ENCODE measurements around the gene ZNF530. TPM values are rescaled to one million over a fixed set of nuclear protein-coding genes. Genes with fewer than 3 reads are reported as not detected.

Gene ZNF530
- total RNA-seq, result 1 to 10 TPM; 2.7 to 3.4 TPM
- 5.3 TPM for polyA plus RNA-seq (2013, experiment 1 of 2)
- polyA plus RNA-seq (2013, experiment 2 of 2), result 3.1 TPM
- total RNA-seq, result 5.5 to 24.5 (median 14.6) reads per million in 172 experiments

DNA sequence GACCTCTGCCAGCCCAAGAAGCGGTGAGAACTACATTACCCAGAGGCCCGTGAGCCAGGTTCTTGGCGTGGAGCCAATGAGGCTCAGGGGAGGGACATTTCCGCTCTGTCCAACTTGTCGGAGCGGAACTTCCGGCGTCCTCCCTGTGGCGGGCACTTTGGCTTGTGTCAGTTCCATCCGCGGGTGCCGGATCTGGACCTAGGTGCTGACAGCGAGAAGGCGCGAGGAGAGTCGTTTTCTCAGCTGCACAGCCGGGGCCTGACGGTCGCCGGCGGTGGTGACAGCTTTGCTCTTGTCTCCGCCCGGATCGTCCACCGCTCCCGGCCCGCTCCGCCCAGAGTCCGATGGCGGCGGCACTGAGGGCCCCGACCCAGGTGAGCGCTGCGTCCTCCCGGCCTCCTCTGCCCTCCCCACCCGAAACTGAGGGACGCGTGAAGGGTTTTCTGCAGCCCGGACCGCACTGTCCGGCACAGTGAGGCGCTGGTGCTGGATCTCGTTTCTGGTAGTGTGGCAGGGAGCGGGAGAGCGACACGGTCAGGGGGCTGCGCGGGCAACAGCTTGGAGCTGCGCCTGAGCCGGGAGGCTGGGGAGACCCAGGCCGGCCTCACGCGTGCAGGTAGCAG is at the start of gene ZNF530:
Gene ZNF530 (plus strand): TSS at position 125 of the 623 bp plus-strand sequence. CDS start 4,461 bp downstream, outside the sequence.
- H3K27ac Mint-ChIP-seq, result peak within 1 kb of the TSS; percentile 52
- ChIA-PET CTCF (interaction anchor here (1.0 kb wide), 1 partner anchor 21 kb away, joined by 3 read pairs; the partner anchor contains the start of gene ZNF416), POLR2A (interaction anchor here (0.6 to 2.0 kb wide), 8 partner anchors 12 to 402 kb away, joined by 3 to 5 read pairs (median 4); partner anchors contain the start of genes ZIK1, ZNF134, ZNF211 and ZNF416)
- DNase-seq, result peak; percentile 67 to 92 (median 83)
- peaks cover 27% of the 10 kb centered on the region for H3K4me1 Mint-ChIP-seq (ENCODE audit: low read depth)
- ATAC-seq (ENCODE audit: poor library complexity), result peak; percentile 91
- H3K27me3 ChIP-seq (ENCODE audit: control insufficient read depth in 1 of 2, insufficient read depth in 2 of 2, low read length in 2 of 2), result no peaks in the 10 kb centered on the region
- peaks cover 14 to 29% of the 10 kb centered on the region in 2 experiments for H3K9me3 ChIP-seq (ENCODE audit: control insufficient read depth in 1 of 2, insufficient read depth in 1 of 2, low read length in 2 of 2)
- no peaks in the 10 kb centered on the region for H3K27me3 Mint-ChIP-seq
- H3K9me3 Mint-ChIP-seq, result peaks cover 30% of the 10 kb centered on the region
- H3K27ac ChIP-seq (ENCODE audit: low read depth in 1 of 2, low read length in 2 of 2), result peak within 1 kb of the TSS in 1 of 2 donors; percentile 29
- H3K4me3 ChIP-seq (ENCODE audit: low read length), result peak within 1 kb of the TSS; percentile 77
- peaks cover 60% of the 10 kb centered on the region for H3K36me3 Mint-ChIP-seq (ENCODE audit: low read depth)
- peak within 1 kb of the TSS; percentile 91 for H3K4me3 Mint-ChIP-seq
- TF ChIP-seq, protein P1, sequence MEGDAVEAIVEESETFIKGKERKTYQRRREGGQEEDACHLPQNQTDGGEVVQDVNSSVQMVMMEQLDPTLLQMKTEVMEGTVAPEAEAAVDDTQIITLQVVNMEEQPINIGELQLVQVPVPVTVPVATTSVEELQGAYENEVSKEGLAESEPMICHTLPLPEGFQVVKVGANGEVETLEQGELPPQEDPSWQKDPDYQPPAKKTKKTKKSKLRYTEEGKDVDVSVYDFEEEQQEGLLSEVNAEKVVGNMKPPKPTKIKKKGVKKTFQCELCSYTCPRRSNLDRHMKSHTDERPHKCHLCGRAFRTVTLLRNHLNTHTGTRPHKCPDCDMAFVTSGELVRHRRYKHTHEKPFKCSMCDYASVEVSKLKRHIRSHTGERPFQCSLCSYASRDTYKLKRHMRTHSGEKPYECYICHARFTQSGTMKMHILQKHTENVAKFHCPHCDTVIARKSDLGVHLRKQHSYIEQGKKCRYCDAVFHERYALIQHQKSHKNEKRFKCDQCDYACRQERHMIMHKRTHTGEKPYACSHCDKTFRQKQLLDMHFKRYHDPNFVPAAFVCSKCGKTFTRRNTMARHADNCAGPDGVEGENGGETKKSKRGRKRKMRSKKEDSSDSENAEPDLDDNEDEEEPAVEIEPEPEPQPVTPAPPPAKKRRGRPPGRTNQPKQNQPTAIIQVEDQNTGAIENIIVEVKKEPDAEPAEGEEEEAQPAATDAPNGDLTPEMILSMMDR (IDR thresholded peaks at IDR 0.05), result no peak
- intact Hi-C loops (cut with DNase I, micrococcal nuclease), result loop anchor here in 1 of 2 experiments (1.0 to 2.0 kb wide), 2 partner anchors 15 to 21 kb away; partner anchors contain the start of gene ZIK1
- peaks cover 24% of the 10 kb centered on the region for H3K36me3 ChIP-seq (ENCODE audit: insufficient read depth, low read length)
- peaks cover 15% of the 10 kb centered on the region for H3K4me1 ChIP-seq (ENCODE audit: insufficient read depth, low read length)

- peaks cover 100% of the 10 kb centered on the region for H3K36me3 Mint-ChIP-seq (ENCODE audit: low read depth)
Observed at GRCh38 chr19:57552432-57552831, 47.3 kb upstream of the ZNF530 start.

DNA sequence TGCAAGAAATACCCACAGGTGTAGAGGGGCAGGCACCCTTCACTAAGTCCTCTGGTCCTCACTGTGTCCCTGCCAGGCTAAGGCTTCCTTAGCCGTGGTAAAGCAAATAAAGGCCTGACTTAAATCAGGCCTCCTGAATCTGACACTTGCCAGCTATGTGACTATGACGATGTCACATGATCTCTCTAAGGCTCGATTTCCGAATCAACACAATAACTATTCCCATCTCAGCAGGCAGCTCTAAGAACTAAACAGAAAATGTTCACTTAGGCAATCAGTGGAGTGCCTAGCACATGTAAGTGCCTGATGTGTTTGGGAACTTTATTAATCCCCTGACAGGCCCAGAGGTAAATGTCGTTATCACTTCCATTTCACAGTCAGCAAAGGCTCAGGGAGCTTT is 42.0 kb upstream of the ZNF530 start:
- Mint-ChIP-seq H3K4me3 (peak overlapping the region; percentile 95), H3K9me3 (peaks cover 15% of the 10 kb centered on the region), H3K27ac (peak overlapping the region; percentile 64), H3K27me3 (peaks cover 9% of the 10 kb centered on the region), H3K4me1 (ENCODE audit: low read depth) (peaks cover 34% of the 10 kb centered on the region), H3K36me3 (ENCODE audit: low read depth) (peaks cover 90% of the 10 kb centered on the region)
- POLR2A ChIA-PET, result interaction anchor here (1.6 kb wide), 1 partner anchor 21 kb away, joined by 6 read pairs; the partner anchor contains the start of gene ZNF416
- H3K27me3 ChIP-seq (ENCODE audit: control insufficient read depth in 1 of 2, insufficient read depth in 2 of 2, low read length in 2 of 2), result peaks cover 0 to 5% of the 10 kb centered on the region in 2 experiments
- TF ChIP-seq, protein P1 (IDR thresholded peaks at IDR 0.05), result no peak
- ATAC-seq (ENCODE audit: poor library complexity) (no peak), DNase-seq (no peak)
- H3K4me3 ChIP-seq (ENCODE audit: low read length), result no peak overlapping the region
- H3K36me3 ChIP-seq (ENCODE audit: insufficient read depth, low read length), result peaks cover 35% of the 10 kb centered on the region
- intact Hi-C loops (cut with DNase I, micrococcal nuclease), result loop anchor here (2.0 kb wide), 5 partner anchors 31 to 147 kb away; partner anchors contain the start of genes ZNF549 (in 2 of the 2), ZNF17 (in 1 of the 2), ZNF749 (in 1 of the 2) and ZNF773 (in 1 of the 2)
- peaks cover 25% of the 10 kb centered on the region for H3K4me1 ChIP-seq (ENCODE audit: insufficient read depth, low read length)
- CTCF ChIA-PET, result no interaction called here
- peaks cover 25 to 35% of the 10 kb centered on the region in 2 experiments for H3K9me3 ChIP-seq (ENCODE audit: control insufficient read depth in 1 of 2, insufficient read depth in 1 of 2, low read length in 2 of 2)
- H3K27ac ChIP-seq (ENCODE audit: low read depth in 1 of 2, low read length in 2 of 2), result no peak overlapping the region

More at GRCh38 chr19:57552432-57552831, 47.3 kb upstream of the ZNF530 start:
- Histone ChIP-seq H3K9me3 (ENCODE audit: control insufficient read depth in 1 of 2, insufficient read depth in 1 of 2, low read length in 2 of 2) (peaks cover 59 to 76% of the 10 kb centered on the region in 2 experiments), H3K36me3 (ENCODE audit: insufficient read depth, low read length) (peaks cover 86% of the 10 kb centered on the region), H3K27me3 (ENCODE audit: control insufficient read depth in 1 of 2, insufficient read depth in 2 of 2, low read length in 2 of 2) (no peaks in the 10 kb centered on the region), H3K4me3 (ENCODE audit: low read length) (no peak overlapping the region), H3K27ac (ENCODE audit: low read depth in 1 of 2, low read length in 2 of 2) (no peak overlapping the region), H3K4me1 (ENCODE audit: insufficient read depth, low read length) (no peaks in the 10 kb centered on the region)
- ChIA-PET CTCF (no interaction called here), POLR2A (no interaction called here)
- TF ChIP-seq, protein P1 (IDR thresholded peaks at IDR 0.05), result no peak
- H3K4me1 Mint-ChIP-seq (ENCODE audit: low read depth), result peaks cover 12% of the 10 kb centered on the region
- H3K27ac Mint-ChIP-seq, result no peak overlapping the region
- peaks cover 23% of the 10 kb centered on the region for H3K9me3 Mint-ChIP-seq
- intact Hi-C loops (cut with DNase I, micrococcal nuclease), result no loop called here
- no peak for DNase-seq
- no peak for ATAC-seq (ENCODE audit: poor library complexity)
- H3K4me3 Mint-ChIP-seq, result no peak overlapping the region
- no peaks in the 10 kb centered on the region for H3K27me3 Mint-ChIP-seq
